ENCODE data around the gene PKLR.
"Not testable (repeated sequence)": the region's sequence is repeated elsewhere in the genome, so short reads cannot be mapped to it uniquely, and the experiment has no call there.

Gene PKLR

DNA sequence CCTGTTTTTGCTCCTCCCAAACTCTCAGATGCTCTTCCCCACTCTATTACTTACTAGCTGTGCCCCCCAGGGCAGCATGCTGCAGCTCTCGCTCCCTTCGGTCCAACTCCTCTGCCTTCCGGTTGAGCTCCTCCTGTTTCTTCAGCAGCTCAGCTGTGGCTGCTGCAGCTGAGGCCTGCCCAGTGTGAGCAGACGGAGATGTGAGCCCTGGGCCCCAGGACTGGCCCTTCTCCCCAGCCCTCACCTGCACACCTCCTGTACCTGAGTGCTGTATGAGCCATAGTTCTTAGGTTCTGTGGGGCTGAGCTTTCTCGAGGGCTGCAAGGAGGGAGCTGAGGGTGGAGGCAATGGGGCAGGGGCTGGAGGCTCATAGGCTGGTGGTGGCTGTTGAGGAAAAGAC lies 41.0 kb downstream of the PKLR start:
- in situ Hi-C loops (cut with HindIII; ENCODE audit: low sequenced_read_pairs): no loop called here

DNA sequence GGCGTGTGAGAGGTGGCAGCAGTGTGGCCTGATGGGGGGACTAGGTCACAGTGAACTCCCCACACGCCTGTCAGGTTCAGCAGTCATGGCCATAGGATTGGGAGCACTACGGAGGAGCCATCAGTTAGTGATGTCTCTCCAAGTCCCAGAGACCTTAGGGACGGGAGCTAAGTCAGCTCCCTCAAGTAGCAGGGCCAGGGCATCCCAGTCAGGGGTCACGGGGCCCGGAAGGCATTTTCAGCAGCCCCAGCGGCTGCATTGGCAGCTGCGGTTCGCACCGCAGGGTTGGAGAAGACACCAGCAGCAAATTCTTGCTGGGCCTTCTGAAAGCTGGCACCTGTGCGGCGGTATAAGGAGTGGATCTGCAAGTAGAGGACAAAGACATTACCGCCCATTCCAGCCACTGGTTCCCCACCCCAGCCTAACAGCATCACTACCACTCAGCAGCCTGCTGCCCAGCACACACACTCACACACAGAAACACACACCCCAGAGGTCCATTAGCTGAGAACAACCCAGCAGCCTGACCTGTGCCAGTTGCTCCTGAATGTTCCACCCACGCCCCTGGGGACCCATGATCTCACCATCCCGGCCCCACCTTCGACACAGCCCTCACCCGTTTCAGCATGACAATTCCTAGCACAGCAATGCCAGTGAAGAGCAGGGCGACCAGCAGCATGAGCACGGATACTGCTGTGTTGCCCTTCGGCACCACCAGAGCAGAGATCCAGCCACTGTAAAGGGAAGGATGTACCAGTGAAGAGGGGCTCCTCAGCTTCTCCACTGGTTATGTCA lies 45.0 kb downstream of the PKLR start:
- in situ Hi-C loops (cut with HindIII; ENCODE audit: low sequenced_read_pairs): no loop called here

GRCh38 chr1:155255243-155256007 lies 45.8 kb downstream of the PKLR start, which contains the start of gene ENTREP3:
TSS of gene ENTREP3 (minus strand) at chr1:155255483. CDS start at chr1:155254877, 606 bp downstream.
- in situ Hi-C loops (cut with HindIII; ENCODE audit: low sequenced_read_pairs): no loop called here

GRCh38 chr1:155254714-155255242 lies 46.5 kb downstream of the PKLR start:
- in situ Hi-C loops (cut with HindIII; ENCODE audit: low sequenced_read_pairs): no loop called here

GRCh38 chr1:155254228-155254713 lies 47.0 kb downstream of the PKLR start:
- in situ Hi-C loops (cut with HindIII; ENCODE audit: low sequenced_read_pairs): no loop called here

- in situ Hi-C loops (cut with HindIII; ENCODE audit: low sequenced_read_pairs): no loop called here
These were observed 47.4 kb downstream of the PKLR start for GRCh38 chr1:155253797-155254196.

DNA sequence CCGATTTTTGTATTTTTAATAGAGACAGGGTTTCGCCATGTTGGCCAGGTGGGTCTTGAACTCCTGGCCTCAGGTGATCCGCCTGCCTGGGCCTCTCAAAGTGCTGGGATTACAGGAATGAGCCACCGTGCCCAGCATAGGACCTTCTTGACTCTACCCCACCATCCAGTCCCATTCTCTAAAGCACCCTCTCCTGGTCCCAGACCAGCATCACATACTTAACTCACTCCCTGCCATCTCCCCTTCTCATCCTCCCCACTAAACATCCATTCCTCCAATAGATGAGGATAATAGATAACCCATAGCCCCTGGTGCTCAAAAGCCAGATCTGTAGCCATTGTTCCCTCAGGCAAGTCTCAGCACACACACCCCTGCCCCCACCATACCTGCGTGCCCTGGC lies 48.0 kb downstream of the PKLR start:
- in situ Hi-C loops (cut with HindIII; ENCODE audit: low sequenced_read_pairs): no loop called here

DNA sequence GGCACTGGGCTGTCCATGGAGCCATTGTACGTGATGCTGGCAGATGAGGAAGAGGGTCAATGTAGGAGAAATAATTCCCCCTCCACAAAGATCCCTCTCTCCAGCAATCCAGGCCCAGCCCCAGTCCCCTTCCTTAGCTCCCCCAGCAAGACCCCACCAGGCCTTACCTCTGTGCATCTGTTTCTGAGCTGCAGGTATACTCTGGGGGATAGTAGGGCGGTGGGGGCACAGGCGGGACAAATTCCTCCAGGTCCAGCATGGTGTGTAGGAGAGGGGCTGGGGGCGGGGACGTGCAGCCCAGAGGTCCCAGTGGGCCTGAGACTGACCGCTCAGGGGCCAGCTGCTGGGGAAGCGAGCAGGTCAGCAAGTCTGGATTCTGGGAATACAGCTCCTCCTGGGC lies 49.7 kb downstream of the PKLR start:
- in situ Hi-C loops (cut with HindIII; ENCODE audit: low sequenced_read_pairs): no loop called here

GRCh38 chr1:155250633-155251449 lies 50.4 kb downstream of the PKLR start:
- in situ Hi-C loops (cut with HindIII; ENCODE audit: low sequenced_read_pairs): no loop called here

GRCh38 chr1:155250246-155250632 lies 51.0 kb downstream of the PKLR start:
- in situ Hi-C loops (cut with HindIII; ENCODE audit: low sequenced_read_pairs): no loop called here

DNA sequence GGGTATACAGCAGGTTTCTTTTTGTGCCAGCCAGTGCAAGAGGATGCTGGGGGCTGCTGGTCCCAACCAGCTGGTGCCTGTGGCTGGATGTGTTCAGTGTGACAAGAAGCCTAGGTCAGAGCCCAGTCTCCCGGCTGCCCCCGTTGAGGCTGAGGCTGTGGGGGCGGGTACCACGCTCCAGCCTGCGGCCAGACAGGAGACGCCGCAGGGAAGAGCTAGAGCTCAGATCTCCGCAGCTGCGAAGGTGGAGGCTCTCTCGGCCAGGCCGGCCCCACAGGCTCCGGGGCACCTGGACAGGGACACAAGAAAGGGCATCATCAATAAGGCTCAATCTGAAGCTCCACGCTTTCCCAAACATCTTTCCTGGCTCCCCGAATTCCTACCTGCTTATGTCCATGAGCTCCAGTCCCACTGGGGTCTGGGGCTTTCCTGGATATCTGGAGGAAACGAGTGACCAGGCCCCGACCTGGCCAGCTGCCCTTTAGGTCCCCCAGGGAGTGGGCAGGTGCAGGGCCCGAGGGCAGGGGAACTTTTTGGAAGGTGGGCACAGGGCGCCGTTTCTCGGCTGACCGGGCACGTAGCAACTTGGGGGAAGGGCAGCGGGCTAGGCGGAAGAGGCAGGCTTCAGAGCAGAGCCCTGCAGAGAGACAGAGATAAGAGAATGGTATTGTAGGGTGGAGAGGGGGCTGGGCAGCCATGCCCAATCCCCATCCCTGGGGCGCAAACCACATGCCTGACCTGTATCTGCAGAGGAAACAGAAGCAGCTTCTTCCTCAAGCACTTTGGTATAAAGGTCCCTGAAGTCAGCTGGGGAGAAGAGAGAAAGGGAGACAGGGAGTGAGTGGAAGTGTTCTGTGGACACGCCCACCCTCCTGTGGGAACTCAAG lies 53.3 kb downstream of the PKLR start:
- in situ Hi-C loops (cut with HindIII; ENCODE audit: low sequenced_read_pairs): no loop called here

DNA sequence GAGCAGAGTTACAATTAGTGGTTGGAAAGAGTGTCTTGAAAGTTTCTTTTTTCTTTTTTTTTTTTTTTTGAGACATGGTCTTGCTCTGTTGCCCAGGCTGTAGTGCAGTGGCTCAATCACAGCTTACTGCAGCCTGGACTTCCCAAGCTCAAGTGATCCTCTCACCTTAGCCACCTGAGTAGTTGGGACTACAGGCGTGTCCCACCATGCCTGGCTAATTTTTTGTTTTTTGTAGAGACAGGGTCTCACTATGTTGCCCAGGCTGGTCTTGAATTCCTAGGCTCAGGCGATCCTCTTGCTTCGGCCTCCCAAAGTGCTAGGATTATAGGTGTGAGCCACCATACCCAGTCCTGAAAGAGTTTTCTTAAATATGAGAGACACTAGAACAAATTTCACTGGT lies 54.4 kb downstream of the PKLR start:
- in situ Hi-C loops (cut with HindIII; ENCODE audit: low sequenced_read_pairs): not testable (repeated sequence)

- in situ Hi-C loops (cut with HindIII; ENCODE audit: low sequenced_read_pairs): no loop called here
These were observed 56.1 kb downstream of the PKLR start for GRCh38 chr1:155245163-155245524.

- in situ Hi-C loops (cut with HindIII; ENCODE audit: low sequenced_read_pairs): no loop called here
These were observed 56.7 kb downstream of the PKLR start for GRCh38 chr1:155244368-155245162.

GRCh38 chr1:155242805-155243358 lies 58.4 kb downstream of the PKLR start:
- in situ Hi-C loops (cut with HindIII; ENCODE audit: low sequenced_read_pairs): no loop called here

GRCh38 chr1:155241841-155242264 lies 59.4 kb downstream of the PKLR start:
- in situ Hi-C loops (cut with HindIII; ENCODE audit: low sequenced_read_pairs): no loop called here

DNA sequence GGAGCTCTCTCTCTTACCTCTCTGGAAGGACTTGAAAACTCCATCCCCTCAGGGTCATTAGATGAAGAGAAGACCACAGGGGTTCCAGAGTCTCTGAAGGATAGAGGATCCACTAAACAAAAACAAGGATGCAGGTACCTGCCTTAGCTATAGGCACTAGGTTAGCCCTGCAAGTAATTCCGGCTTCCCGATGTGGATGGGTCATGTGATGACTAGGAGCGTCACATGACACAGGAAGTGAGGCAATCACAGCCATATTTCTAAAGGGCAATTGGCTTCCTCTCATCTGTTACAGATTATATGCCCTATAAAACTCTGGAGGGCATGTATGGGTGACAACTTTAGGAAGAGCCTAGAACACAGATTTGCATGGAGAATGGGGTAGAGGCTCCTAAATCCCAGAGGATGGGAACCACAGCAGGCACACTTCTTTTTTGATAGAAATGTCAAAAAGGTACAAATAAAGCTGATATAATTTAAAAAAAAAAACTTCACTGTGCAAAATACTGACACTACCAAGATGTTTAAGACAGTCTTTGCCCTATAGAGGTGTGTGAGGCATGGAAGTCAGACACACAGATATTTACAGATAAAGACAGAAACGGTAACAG lies 60.1 kb downstream of the PKLR start:
- in situ Hi-C loops (cut with HindIII; ENCODE audit: low sequenced_read_pairs): no loop called here

Measured in endothelial cell of hepatic sinusoid (primary cell).